Neuronal stem cell (in vitro differentiated cells): ENCODE data around the gene C22orf15.
A peak's percentile ranks its signal among the peaks of the same experiment; 100 is the strongest.

ENCODE experiments used
- DNase-seq: peaks from one replicate; pipeline ENCODE4 v3.0.0-alpha.2; 2013; ENCODE audit warnings: low spot score
- H2AFZ ChIP-seq: one replicate; pipeline ENCODE4 v1.6.1; 2013; ENCODE audit warnings: mild to moderate bottlenecking, low read length, inconsistent platforms
- H2AK5ac ChIP-seq: 2 replicates; pipeline ENCODE4 v1.6.1; 2013; ENCODE audit warnings: low read depth, mild to moderate bottlenecking, inconsistent platforms, low read length, moderate library complexity, mixed read lengths
- H2BK120ac ChIP-seq: 2 replicates; pipeline ENCODE4 v1.6.1; 2013; ENCODE audit warnings: low read depth, mild to moderate bottlenecking, inconsistent platforms, low read length, moderate library complexity, mixed read lengths
- H2BK12ac ChIP-seq: one replicate; pipeline ENCODE4 v1.6.1; 2013; ENCODE audit warnings: low read length, inconsistent platforms
- H2BK15ac ChIP-seq: 2 replicates; pipeline ENCODE4 v1.6.1; 2013; ENCODE audit warnings: mild to moderate bottlenecking, low read length, inconsistent platforms, mixed read lengths
- H2BK5ac ChIP-seq: one replicate; pipeline ENCODE4 v1.6.1; 2013; ENCODE audit warnings: inconsistent platforms, mild to moderate bottlenecking, low read length, moderate library complexity
- H3K14ac ChIP-seq: one replicate; pipeline ENCODE4 v1.6.1; 2013; ENCODE audit warnings: low read length, inconsistent platforms
- H3K18ac ChIP-seq: 2 replicates; pipeline ENCODE4 v1.6.1; 2013; ENCODE audit warnings: low read length, inconsistent platforms
- H3K23ac ChIP-seq: 2 replicates; pipeline ENCODE4 v1.6.1; 2013; ENCODE audit warnings: low read depth, mild to moderate bottlenecking, mixed read lengths, low read length, inconsistent platforms; ENCODE audit not compliant: poor library complexity
- H3K27ac ChIP-seq: replicated peaks from 3 replicates; pipeline ENCODE4 v1.5.1; 2013; ENCODE audit warnings: low read length, inconsistent platforms
- H3K27me3 ChIP-seq, 3 experiments: 2 replicates each; pipeline ENCODE4 v1.6.1; 2013; ENCODE audit warnings: low read length in 3 of 3, mild to moderate bottlenecking in 2 of 3, inconsistent platforms in 1 of 3, low read depth in 1 of 3, mixed read lengths in 1 of 3, moderate library complexity in 1 of 3; ENCODE audit not compliant: control insufficient read depth in 3 of 3, insufficient read depth in 3 of 3
- H3K36me3 ChIP-seq, 2 donors: replicated peaks in 1 of 2; 2 replicates each; pipeline ENCODE4 v1.6.1; 2013; ENCODE audit warnings: low read length in 2 of 2; ENCODE audit not compliant: control insufficient read depth in 2 of 2, insufficient read depth in 2 of 2
- H3K4ac ChIP-seq: 2 replicates; pipeline ENCODE4 v1.6.1; 2013; ENCODE audit warnings: inconsistent platforms, mild to moderate bottlenecking, low read length, moderate library complexity
- H3K4me1 ChIP-seq, 2 donors: 1 replicate in 1 of 2; 2 replicates in 1 of 2; pipeline ENCODE4 v1.6.1; 2013; ENCODE audit warnings: low read length in 2 of 2, low read depth in 1 of 2; ENCODE audit not compliant: control insufficient read depth in 2 of 2, insufficient read depth in 1 of 2
- H3K4me2 ChIP-seq: one replicate; pipeline ENCODE4 v1.6.1; 2013; ENCODE audit warnings: mild to moderate bottlenecking, low read length, inconsistent platforms; ENCODE audit not compliant: insufficient read depth, poor library complexity, severe bottlenecking
- H3K4me3 ChIP-seq, 2 donors: 2 replicates each; pipeline ENCODE4 v1.5.1; 2013; ENCODE audit warnings: low read length in 2 of 2, mild to moderate bottlenecking in 2 of 2, inconsistent platforms in 1 of 2, moderate library complexity in 1 of 2
- H3K79me1 ChIP-seq: one replicate; pipeline ENCODE4 v1.6.1; 2013; ENCODE audit warnings: low read depth, mild to moderate bottlenecking, inconsistent platforms, low read length, moderate library complexity
- H3K9ac ChIP-seq: one replicate; pipeline ENCODE4 v1.6.1; 2013; ENCODE audit warnings: mild to moderate bottlenecking, low read depth, low read length, inconsistent platforms; ENCODE audit not compliant: poor library complexity
- H3K9me3 ChIP-seq, 2 donors: replicated peaks in 1 of 2; 2 replicates each; pipeline versions ENCODE3 to v1.6.1; 2013; ENCODE audit warnings: low read length in 2 of 2, mild to moderate bottlenecking in 2 of 2, inconsistent platforms in 1 of 2, low read depth in 1 of 2, mixed read lengths in 1 of 2, moderate library complexity in 1 of 2; ENCODE audit not compliant: control insufficient read depth in 2 of 2, insufficient read depth in 1 of 2
- H4K8ac ChIP-seq: one replicate; pipeline ENCODE4 v1.6.1; 2013; ENCODE audit warnings: low read depth, mild to moderate bottlenecking, inconsistent platforms, low read length, moderate library complexity
- H4K91ac ChIP-seq: one replicate; pipeline ENCODE4 v1.6.1; 2013; ENCODE audit warnings: low read length, low read depth, mild to moderate bottlenecking, inconsistent platforms; ENCODE audit not compliant: poor library complexity
- whole genome bisulfite sequencing, 2 donors: extraction: QIAGEN DNeasy Blood & Tissue Kit; methylation state at CpG; one replicate each; pipeline ENCODE4 v1.1.7; 2013; ENCODE audit warnings: missing lambda C conversion rate in 2 of 2, mixed read lengths in 1 of 2; ENCODE audit not compliant: insufficient read length in 2 of 2, insufficient replicate concordance in 1 of 2; ENCODE audit errors: extremely low coverage in 2 of 2; 5-methylcytosine and 5-hydroxymethylcytosine counted together

The C22orf15 gene

GRCh38 chr22:23737696-23738095 lies 25.1 kb upstream of the C22orf15 start:
- H2BK5ac ChIP-seq: no peak overlapping the region
- peaks cover 8 to 17% of the 10 kb centered on the region in 2 donors for H3K36me3 ChIP-seq
- H3K27ac ChIP-seq: no peak overlapping the region

GRCh38 chr22:23742505-23743264 lies 20.1 kb upstream of the C22orf15 start:
- Histone ChIP-seq H3K9me3 (no peaks in the 10 kb centered on the region), H3K9ac (peak overlapping the region; percentile 63), H3K4me2 (no peak overlapping the region), H3K14ac (no peak overlapping the region), H4K8ac (no peak overlapping the region), H2AFZ (no peak overlapping the region), H3K23ac (no peak overlapping the region), H3K4ac (no peak overlapping the region), H3K36me3 (peaks cover 27 to 48% of the 10 kb centered on the region in 2 donors), H2AK5ac (no peak overlapping the region), H3K4me1 (no peaks in the 10 kb centered on the region), H3K4me3 (peak overlapping the region in 1 of 2 donors; percentile 17), H3K79me1 (peaks cover 2% of the 10 kb centered on the region), H4K91ac (no peak overlapping the region), H3K18ac (no peak overlapping the region), H2BK15ac (no peak overlapping the region), H3K27ac (no peak overlapping the region), H2BK5ac (no peak overlapping the region), H2BK120ac (no peak overlapping the region), H2BK12ac (no peak overlapping the region), H3K27me3 (no peaks in the 10 kb centered on the region)
- DNase-seq: no peak
- no CpG with 5 or more reads among the region's 7 CpGs for WGBS, 2 donors

More at GRCh38 chr22:23737696-23738095, 25.1 kb upstream of the C22orf15 start:
- Histone ChIP-seq H3K4ac (no peak overlapping the region), H3K4me1 (no peaks in the 10 kb centered on the region), H2AK5ac (no peak overlapping the region), H3K4me2 (no peak overlapping the region), H4K8ac (no peak overlapping the region), H3K79me1 (no peaks in the 10 kb centered on the region), H2AFZ (no peak overlapping the region), H2BK12ac (no peak overlapping the region), H3K9ac (no peak overlapping the region), H3K23ac (no peak overlapping the region), H3K9me3 (no peaks in the 10 kb centered on the region), H3K18ac (no peak overlapping the region), H3K4me3 (no peak overlapping the region), H3K14ac (no peak overlapping the region), H2BK15ac (no peak overlapping the region), H4K91ac (no peak overlapping the region), H2BK120ac (no peak overlapping the region), H3K27me3 (no peaks in the 10 kb centered on the region)
- DNase-seq: no peak

- Histone ChIP-seq H2BK5ac (no peak overlapping the region), H2AFZ (no peak overlapping the region), H3K18ac (no peak overlapping the region), H3K36me3 (peaks cover 27 to 48% of the 10 kb centered on the region in 2 donors), H3K27me3 (no peaks in the 10 kb centered on the region), H3K4ac (no peak overlapping the region), H2AK5ac (no peak overlapping the region), H4K8ac (peak overlapping the region; percentile 33), H3K23ac (no peak overlapping the region), H3K14ac (no peak overlapping the region), H3K9me3 (no peaks in the 10 kb centered on the region), H3K9ac (no peak overlapping the region), H3K79me1 (peaks cover 2% of the 10 kb centered on the region), H3K27ac (no peak overlapping the region), H2BK15ac (no peak overlapping the region), H2BK120ac (no peak overlapping the region), H3K4me1 (no peaks in the 10 kb centered on the region), H3K4me3 (no peak overlapping the region), H4K91ac (no peak overlapping the region), H3K4me2 (no peak overlapping the region), H2BK12ac (no peak overlapping the region)
- no peak for DNase-seq
- WGBS, 2 donors: no CpG with 5 or more reads among the region's 2 CpGs
These were observed 19.5 kb upstream of the C22orf15 start for GRCh38 chr22:23743303-23743705.

- Histone ChIP-seq H3K27me3 (no peaks in the 10 kb centered on the region), H2BK15ac (no peak overlapping the region), H3K18ac (no peak overlapping the region), H3K4ac (no peak overlapping the region), H2BK12ac (no peak overlapping the region), H4K8ac (no peak overlapping the region), H3K9me3 (no peaks in the 10 kb centered on the region), H3K36me3 (peaks cover 27 to 48% of the 10 kb centered on the region in 2 donors), H2AK5ac (no peak overlapping the region), H2AFZ (no peak overlapping the region), H2BK5ac (no peak overlapping the region), H2BK120ac (no peak overlapping the region), H3K23ac (no peak overlapping the region), H3K9ac (no peak overlapping the region), H3K4me1 (no peaks in the 10 kb centered on the region), H3K27ac (no peak overlapping the region), H4K91ac (no peak overlapping the region), H3K4me2 (no peak overlapping the region), H3K4me3 (no peak overlapping the region), H3K79me1 (peaks cover 2% of the 10 kb centered on the region), H3K14ac (no peak overlapping the region)
- DNase-seq: no peak
- no CpG with 5 or more reads among the region's 13 CpGs for WGBS, 2 donors
These were observed 18.8 kb upstream of the C22orf15 start for GRCh38 chr22:23744001-23744400.
